Natural killer cell treated with Interleukin-12 subunit alpha and Interleukin-12 subunit beta and Interleukin-15 and Interleukin-18, amount 100 ng/mL, for 72 hours (primary cell): ENCODE data around the gene SPATS2. TPM values are rescaled to one million over a fixed set of nuclear protein-coding genes. Genes with fewer than 3 reads are reported as not detected.

Source experiments
- ATAC-seq, 2 donors: fragments of 150-1000 bp; cut with Tn5 transposase in 1 of 2; sonication (Bioruptor Pico), chemical (Tn5 transposase) in 1 of 2; 2 replicates each; pipeline ENCODE4 v1.10.0; 2021
- DNase-seq: peaks from one replicate; pipeline ENCODE4 v3.0.0; 2022; ENCODE audit warnings: low spot score
- H3K27ac Mint-ChIP-seq, 2 donors: 1 replicate in 1 of 2; 2 replicates in 1 of 2; pipeline ENCODE4 v1.8.0; 2022; ENCODE audit warnings: mixed read lengths in 2 of 2, mild to moderate bottlenecking in 1 of 2, moderate library complexity in 1 of 2
- H3K27me3 Mint-ChIP-seq, 2 donors: 1 replicate in 1 of 2; 2 replicates in 1 of 2; pipeline ENCODE4 v1.8.0; 2022; ENCODE audit warnings: mixed read lengths in 2 of 2
- H3K36me3 Mint-ChIP-seq: one replicate; pipeline ENCODE4 v1.8.0; 2022; ENCODE audit warnings: mixed read lengths
- H3K4me1 Mint-ChIP-seq, 2 donors: 1 replicate in 1 of 2; 2 replicates in 1 of 2; pipeline ENCODE4 v1.8.0; 2022; ENCODE audit warnings: low read depth in 2 of 2, mixed read lengths in 2 of 2, mild to moderate bottlenecking in 1 of 2
- H3K4me3 Mint-ChIP-seq: one replicate; pipeline ENCODE4 v1.8.0; 2022; ENCODE audit warnings: mixed read lengths
- H3K9me3 Mint-ChIP-seq: 2 replicates; pipeline ENCODE4 v1.8.0; 2022; ENCODE audit warnings: mixed read lengths
- total RNA-seq, 2 donors: library from RNA; stranded (reverse); gene quantifications; one replicate each; pipeline ENCODE4 v1.2.3, GENCODE V29; 2022

The SPATS2 gene
- total RNA-seq, 2 donors from 2014 or later: 13.7 to 21.1 TPM

DNA sequence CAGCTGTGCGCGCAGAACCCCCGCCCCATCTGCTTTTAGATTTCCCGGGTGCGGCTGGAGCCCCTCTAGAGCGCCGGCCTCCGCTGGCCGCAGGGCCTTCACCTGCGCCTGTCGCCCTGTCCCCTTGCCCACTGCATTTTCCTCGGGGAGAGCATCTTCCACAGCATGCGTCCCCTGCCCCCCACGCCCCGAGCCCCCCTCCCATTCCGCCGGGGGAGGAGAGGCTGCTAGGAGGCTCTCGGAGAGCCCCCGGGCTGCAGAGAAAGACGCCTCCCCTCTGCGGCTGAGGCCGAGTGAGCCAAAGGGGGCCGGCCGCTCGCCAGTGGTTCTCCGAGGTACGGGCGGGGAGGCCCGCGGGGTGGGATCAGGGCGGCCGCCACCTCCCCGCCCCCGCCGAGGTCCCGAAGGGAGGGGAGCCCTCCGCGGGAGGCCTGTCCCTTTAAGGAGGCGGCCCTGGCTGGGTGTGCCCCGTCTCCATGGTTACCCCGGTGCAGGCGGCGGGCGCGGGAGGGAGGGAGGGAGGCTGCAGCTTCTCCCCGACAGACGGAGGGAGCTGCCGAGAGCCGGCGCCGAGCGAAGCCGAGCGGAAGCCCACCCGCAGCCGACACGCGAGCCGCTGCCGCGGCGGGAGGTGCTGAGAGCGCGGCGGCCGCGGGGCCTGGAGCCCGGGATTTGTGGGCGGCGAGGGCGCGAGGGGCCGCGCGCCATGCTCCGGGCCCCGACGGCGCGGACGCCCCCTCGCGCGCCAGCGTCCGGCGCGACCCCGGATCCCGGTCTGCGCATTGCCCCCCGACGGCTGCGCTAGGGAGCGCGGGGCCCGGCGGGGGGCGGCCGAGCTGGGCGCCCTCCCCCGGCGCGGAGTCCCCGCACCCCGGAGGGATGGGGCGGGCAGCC, 171.5 kb downstream of the SPATS2 start, which contains the start of gene KCNH3:
TSS of gene KCNH3 (plus strand) at position 521 of the 894 bp plus-strand sequence. CDS start 387 bp downstream, outside the sequence.
- peaks cover 0 to 11% of the 10 kb centered on the region in 2 donors for H3K4me1 Mint-ChIP-seq
- peaks cover 21 to 22% of the 10 kb centered on the region in 2 donors for H3K27me3 Mint-ChIP-seq
- DNase-seq (peak; percentile 86), ATAC-seq (peak; percentile 90)
- peak within 1 kb of the TSS; percentile 34 for H3K4me3 Mint-ChIP-seq
- no peaks in the 10 kb centered on the region for H3K9me3 Mint-ChIP-seq
- no peak within 1 kb of the TSS for H3K27ac Mint-ChIP-seq
- no peaks in the 10 kb centered on the region for H3K36me3 Mint-ChIP-seq

DNA sequence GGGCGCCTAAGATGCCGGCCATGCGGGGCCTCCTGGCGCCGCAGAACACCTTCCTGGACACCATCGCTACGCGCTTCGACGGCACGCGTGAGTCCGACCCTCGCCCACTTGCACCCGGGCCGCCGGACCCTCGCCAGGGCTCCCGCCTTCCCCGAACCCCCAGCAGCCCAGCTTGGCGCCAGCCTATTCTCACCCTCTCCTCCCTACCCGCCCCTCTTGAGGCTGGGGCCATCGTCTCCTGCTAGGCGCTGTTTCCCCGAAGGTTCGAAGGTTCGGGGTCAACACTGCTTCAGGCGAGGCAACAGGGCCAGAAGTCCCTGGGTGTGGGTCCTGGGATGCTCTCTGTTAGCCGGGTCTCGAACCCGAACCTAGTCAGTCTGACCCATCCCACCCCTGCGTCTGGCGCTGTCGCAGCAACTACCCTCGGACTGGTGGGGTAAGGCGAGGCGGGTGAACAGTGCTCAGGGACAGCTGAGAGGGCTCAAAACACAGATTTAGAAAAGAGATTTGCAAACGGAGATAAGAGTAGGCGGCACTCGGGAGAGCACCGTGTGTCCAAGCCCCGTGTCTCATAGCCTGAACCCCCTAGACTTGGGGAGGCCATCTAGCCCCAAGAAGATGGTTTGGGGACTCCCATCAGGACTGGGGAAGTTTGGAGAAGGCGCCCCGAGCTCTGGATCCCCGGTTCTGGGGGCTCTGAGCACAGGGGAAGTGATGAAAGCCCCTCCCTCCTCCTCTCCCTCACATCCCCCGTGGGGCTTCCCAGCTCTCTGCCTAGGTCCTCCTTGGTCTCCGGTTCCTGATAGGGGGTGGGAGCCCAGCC, 172.4 kb downstream of the SPATS2 start:
- H3K27me3 Mint-ChIP-seq: peaks cover 22 to 24% of the 10 kb centered on the region in 2 donors
- H3K36me3 Mint-ChIP-seq: no peaks in the 10 kb centered on the region
- no peak for ATAC-seq
- no peak for DNase-seq
- peaks cover 0 to 11% of the 10 kb centered on the region in 2 donors for H3K4me1 Mint-ChIP-seq
- H3K9me3 Mint-ChIP-seq: no peaks in the 10 kb centered on the region
- no peak overlapping the region for H3K27ac Mint-ChIP-seq
- peak overlapping the region; percentile 52 for H3K4me3 Mint-ChIP-seq

DNA sequence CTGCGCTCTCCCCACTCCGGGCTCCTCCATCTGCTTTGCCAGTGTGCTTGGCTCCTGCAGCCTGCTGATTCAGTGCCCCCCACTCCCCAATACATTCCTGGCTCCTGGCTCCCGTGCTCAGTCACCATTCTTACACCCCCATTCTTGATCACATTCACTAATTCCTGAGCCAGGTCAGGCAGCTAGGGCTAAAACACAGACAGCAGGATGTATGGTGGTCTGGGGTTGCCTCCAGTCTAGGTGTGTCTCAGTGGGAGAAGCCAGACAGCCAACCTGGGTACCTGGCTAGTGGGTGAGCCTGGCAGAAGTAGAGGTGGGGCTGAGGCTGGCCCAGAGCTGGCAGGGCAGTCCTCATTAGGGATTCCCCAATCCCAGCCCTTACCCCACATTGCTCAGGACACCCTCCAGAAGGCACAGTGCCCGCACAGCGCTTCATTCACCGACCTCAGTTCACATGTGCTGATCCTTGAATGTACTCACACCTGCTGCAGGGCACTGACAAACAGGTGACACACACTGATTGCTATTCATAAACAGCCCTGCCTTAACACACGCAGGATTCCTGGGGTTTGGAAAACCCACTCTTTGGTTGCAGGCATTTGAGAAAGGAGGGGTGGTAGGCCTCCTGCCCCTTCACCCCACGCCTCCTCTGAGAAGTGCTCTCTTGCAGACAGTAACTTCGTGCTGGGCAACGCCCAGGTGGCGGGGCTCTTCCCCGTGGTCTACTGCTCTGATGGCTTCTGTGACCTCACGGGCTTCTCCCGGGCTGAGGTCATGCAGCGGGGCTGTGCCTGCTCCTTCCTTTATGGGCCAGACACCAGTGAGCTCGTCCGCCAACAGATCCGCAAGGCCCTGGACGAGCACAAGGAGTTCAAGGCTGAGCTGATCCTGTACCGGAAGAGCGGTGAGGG, 173.2 kb downstream of the SPATS2 start:
- no peak overlapping the region for H3K27ac Mint-ChIP-seq
- peaks cover 0 to 11% of the 10 kb centered on the region in 2 donors for H3K4me1 Mint-ChIP-seq
- H3K27me3 Mint-ChIP-seq: peaks cover 23 to 29% of the 10 kb centered on the region in 2 donors
- DNase-seq (no peak), ATAC-seq (no peak)
- peak overlapping the region; percentile 52 for H3K4me3 Mint-ChIP-seq
- no peaks in the 10 kb centered on the region for H3K36me3 Mint-ChIP-seq
- H3K9me3 Mint-ChIP-seq: no peaks in the 10 kb centered on the region

DNA sequence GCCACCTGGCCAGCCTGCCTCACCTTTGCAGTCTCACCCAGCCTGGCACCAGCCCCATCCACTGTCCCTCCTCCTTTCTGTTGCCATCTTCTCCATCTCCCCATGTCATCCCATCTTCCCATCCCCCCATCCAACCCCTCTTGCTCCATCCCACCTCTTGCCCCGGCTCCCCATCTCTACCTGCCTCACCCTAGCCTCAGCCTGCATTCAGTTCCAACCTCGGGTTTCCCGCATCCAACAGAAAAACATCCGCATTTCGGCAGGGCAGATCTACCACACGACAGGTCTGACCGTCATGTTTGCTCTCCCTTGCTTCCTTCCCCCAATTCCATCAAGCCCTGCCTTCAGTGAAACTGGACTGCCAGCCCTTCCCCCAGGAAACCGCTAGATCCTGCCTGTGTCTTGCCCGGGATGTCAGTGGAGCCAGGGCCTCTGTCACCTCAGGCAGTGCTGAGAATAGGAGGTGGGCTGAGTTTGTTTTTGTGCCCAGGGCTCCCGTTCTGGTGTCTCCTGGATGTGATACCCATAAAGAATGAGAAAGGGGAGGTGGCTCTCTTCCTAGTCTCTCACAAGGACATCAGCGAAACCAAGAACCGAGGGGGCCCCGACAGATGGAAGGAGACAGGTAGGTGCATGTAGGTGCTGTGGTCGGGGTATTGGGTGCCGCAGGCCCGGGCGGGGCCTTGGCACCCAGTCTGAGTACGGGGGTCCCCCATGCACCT, 174.0 kb downstream of the SPATS2 start:
- Mint-ChIP-seq H3K4me1 (peaks cover 0 to 11% of the 10 kb centered on the region in 2 donors), H3K27ac (no peak overlapping the region), H3K9me3 (no peaks in the 10 kb centered on the region), H3K36me3 (no peaks in the 10 kb centered on the region), H3K27me3 (peaks cover 26 to 28% of the 10 kb centered on the region in 2 donors), H3K4me3 (no peak overlapping the region)
- no peak for DNase-seq
- no peak for ATAC-seq

DNA sequence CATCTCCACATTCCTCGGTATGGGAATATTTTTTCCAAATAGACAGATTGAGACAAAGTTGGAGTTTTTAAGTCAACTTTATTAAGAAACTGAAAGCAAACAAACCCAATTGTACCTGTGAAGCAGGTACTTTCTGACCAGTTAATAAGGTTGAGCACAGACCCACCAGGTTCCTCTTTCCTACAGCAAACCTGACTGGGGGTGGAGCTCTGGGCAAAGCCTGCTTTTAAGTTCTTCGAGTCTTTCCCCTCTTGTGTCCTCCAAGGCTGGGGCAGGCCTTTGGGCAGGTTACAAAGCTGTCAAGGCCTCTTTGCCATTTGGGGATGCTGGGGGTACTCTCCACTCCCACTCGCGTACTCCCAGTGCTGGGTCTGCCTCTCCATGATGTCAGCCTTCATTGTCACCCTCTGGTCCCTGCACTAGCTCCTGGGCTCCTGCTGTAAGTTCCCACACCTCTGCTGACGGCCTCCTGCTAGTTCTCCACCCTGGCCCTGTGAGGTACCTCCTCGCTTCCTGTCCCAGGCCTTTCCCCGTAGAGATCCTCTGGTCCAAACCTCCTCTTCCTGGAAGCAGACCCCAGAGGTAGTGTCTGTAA, 174.7 kb downstream of the SPATS2 start:
- H3K27ac Mint-ChIP-seq: no peak overlapping the region
- H3K36me3 Mint-ChIP-seq: no peaks in the 10 kb centered on the region
- H3K27me3 Mint-ChIP-seq: peaks cover 21% of the 10 kb centered on the region in 2 donors
- no peak overlapping the region for H3K4me3 Mint-ChIP-seq
- H3K4me1 Mint-ChIP-seq: peaks cover 0 to 11% of the 10 kb centered on the region in 2 donors
- DNase-seq (no peak), ATAC-seq (no peak)
- H3K9me3 Mint-ChIP-seq: no peaks in the 10 kb centered on the region

DNA sequence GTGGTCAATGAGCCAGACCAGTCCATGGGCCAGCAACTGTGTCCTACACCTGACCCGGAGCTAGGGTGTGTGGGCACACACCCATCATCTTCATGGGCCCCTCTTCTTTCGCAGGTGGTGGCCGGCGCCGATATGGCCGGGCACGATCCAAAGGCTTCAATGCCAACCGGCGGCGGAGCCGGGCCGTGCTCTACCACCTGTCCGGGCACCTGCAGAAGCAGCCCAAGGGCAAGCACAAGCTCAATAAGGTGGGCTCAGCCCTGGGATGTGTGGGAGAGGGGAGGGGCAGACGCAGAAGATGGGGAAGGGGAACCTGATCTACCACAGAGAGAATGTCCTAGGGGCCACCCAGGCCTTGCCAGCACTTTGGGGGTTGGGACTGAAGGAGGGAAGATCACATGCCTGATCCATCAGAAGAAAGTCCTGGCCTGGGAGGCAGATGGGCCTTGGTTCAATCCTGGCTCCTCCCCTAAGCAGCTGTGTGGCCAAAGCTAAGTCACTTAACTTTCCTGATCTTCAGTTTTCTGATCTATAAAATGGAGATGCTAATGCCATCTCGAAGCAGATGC, 175.4 kb downstream of the SPATS2 start:
- DNase-seq (no peak), ATAC-seq (no peak)
- Mint-ChIP-seq H3K36me3 (no peaks in the 10 kb centered on the region), H3K27ac (no peak overlapping the region), H3K27me3 (peaks cover 14 to 26% of the 10 kb centered on the region in 2 donors), H3K4me1 (peaks cover 0 to 9% of the 10 kb centered on the region in 2 donors), H3K4me3 (no peak overlapping the region), H3K9me3 (no peaks in the 10 kb centered on the region)

GRCh38 chr12:49543221-49543913, 176.1 kb downstream of the SPATS2 start:
- no peak overlapping the region for H3K27ac Mint-ChIP-seq
- H3K27me3 Mint-ChIP-seq: peaks cover 20 to 29% of the 10 kb centered on the region in 2 donors
- H3K9me3 Mint-ChIP-seq: no peaks in the 10 kb centered on the region
- H3K36me3 Mint-ChIP-seq: no peaks in the 10 kb centered on the region
- peaks cover 0 to 12% of the 10 kb centered on the region in 2 donors for H3K4me1 Mint-ChIP-seq
- H3K4me3 Mint-ChIP-seq: no peak overlapping the region
- DNase-seq: no peak
- no peak for ATAC-seq

- Mint-ChIP-seq H3K9me3 (no peaks in the 10 kb centered on the region), H3K36me3 (no peaks in the 10 kb centered on the region), H3K4me3 (no peak overlapping the region)
Observed at GRCh38 chr12:49543914-49544815, 176.9 kb downstream of the SPATS2 start.

GRCh38 chr12:49545815-49546214, 178.6 kb downstream of the SPATS2 start:
- Mint-ChIP-seq H3K4me1 (peaks cover 0 to 13% of the 10 kb centered on the region in 2 donors), H3K4me3 (no peak overlapping the region), H3K27ac (no peak overlapping the region), H3K27me3 (peaks cover 14 to 26% of the 10 kb centered on the region in 2 donors), H3K36me3 (no peaks in the 10 kb centered on the region), H3K9me3 (no peaks in the 10 kb centered on the region)
- ATAC-seq (no peak), DNase-seq (no peak)

More at GRCh38 chr12:49543914-49544815, 176.9 kb downstream of the SPATS2 start:
- no peak for ATAC-seq
- H3K4me1 Mint-ChIP-seq: peaks cover 0 to 18% of the 10 kb centered on the region in 2 donors
- no peak for DNase-seq
- H3K27me3 Mint-ChIP-seq: peaks cover 21 to 29% of the 10 kb centered on the region in 2 donors
- no peak overlapping the region for H3K27ac Mint-ChIP-seq

- no peak for ATAC-seq
Observed at GRCh38 chr12:49546481-49546880, 179.2 kb downstream of the SPATS2 start.

More at GRCh38 chr12:49546481-49546880, 179.2 kb downstream of the SPATS2 start:
- Mint-ChIP-seq H3K36me3 (no peaks in the 10 kb centered on the region), H3K4me3 (no peak overlapping the region), H3K9me3 (no peaks in the 10 kb centered on the region), H3K27ac (no peak overlapping the region), H3K4me1 (peaks cover 0 to 10% of the 10 kb centered on the region in 2 donors), H3K27me3 (peaks cover 14 to 23% of the 10 kb centered on the region in 2 donors)
- DNase-seq: no peak
